Measurements from ENCODE around the gene PCK2. TPM values are rescaled to one million over a fixed set of nuclear protein-coding genes. Genes with fewer than 3 reads are reported as not detected.

Gene PCK2
- total RNA-seq, 1 experiment from 2014 or later = 48.9 TPM

- peak within 1 kb of the TSS; percentile 96 to 99 for H3K4me3 Mint-ChIP-seq
- Histone ChIP-seq H4K8ac (replicated peaks; ENCODE audit: insufficient read length, low read depth, low read length) (no peak within 1 kb of the TSS), H3K9me3 (ENCODE audit: control insufficient read depth, low read depth, low read length) (no peaks in the 10 kb centered on the region), H3K56ac (ENCODE audit: insufficient read length, low read depth, low read length) (no peak within 1 kb of the TSS), H3K23me2 (ENCODE audit: insufficient read length, low read depth, low read length, poor library complexity, severe bottlenecking) (peaks cover 19% of the 10 kb centered on the region), H3K27ac (ENCODE audit: insufficient read length, low read depth, low read length) (no peak within 1 kb of the TSS), H4K20me1 (ENCODE audit: control insufficient read depth, insufficient read depth, insufficient read length) (no peaks in the 10 kb centered on the region), H3K27me3 (ENCODE audit: insufficient read depth, low read length) (no peaks in the 10 kb centered on the region), H3K9ac (ENCODE audit: extremely low read depth, insufficient read length, low read length) (peak within 1 kb of the TSS; percentile 86), H3K79me1 (ENCODE audit: insufficient read depth, low read depth, low read length, poor library complexity, severe bottlenecking) (peaks cover 4% of the 10 kb centered on the region), H3K4me1 (ENCODE audit: insufficient read depth, low read length) (no peaks in the 10 kb centered on the region), H4K5ac (ENCODE audit: insufficient read length, low read depth, low read length) (no peak within 1 kb of the TSS), H2BK120ac (ENCODE audit: low read depth, low read length, poor library complexity, severe bottlenecking) (no peak within 1 kb of the TSS), H2BK5ac (ENCODE audit: insufficient read length, low read length) (no peak within 1 kb of the TSS), H2BK15ac (ENCODE audit: low read depth, low read length) (no peak within 1 kb of the TSS), H3K4me2 (ENCODE audit: insufficient read depth, insufficient read length, low read length) (peak within 1 kb of the TSS; percentile 83), H2AFZ (ENCODE audit: low read length) (no peak within 1 kb of the TSS), H2BK12ac (ENCODE audit: insufficient read length, low read depth, low read length) (no peak within 1 kb of the TSS), H4K91ac (ENCODE audit: insufficient read length, low read depth, low read length) (no peak within 1 kb of the TSS), H3K79me2 (ENCODE audit: insufficient read depth, low read length) (peaks cover 8% of the 10 kb centered on the region; the same call in 1 of the 2 replicates), H3K14ac (ENCODE audit: insufficient read depth, low read length) (peak within 1 kb of the TSS; percentile 81; the same call in 1 of the 2 replicates), H3T11ph (ENCODE audit: low read length) (no peak within 1 kb of the TSS), H2BK20ac (ENCODE audit: low read depth, low read length, poor library complexity, severe bottlenecking) (no peak within 1 kb of the TSS), H3K4ac (ENCODE audit: low read depth, low read length) (no peak within 1 kb of the TSS), H3K23ac (ENCODE audit: insufficient read length, low read depth, low read length) (no peak within 1 kb of the TSS), H2AK5ac (ENCODE audit: insufficient read length, low read length) (no peak within 1 kb of the TSS), H3K18ac (ENCODE audit: insufficient read length, low read depth, low read length) (peak within 1 kb of the TSS; percentile 77)
- no peaks in the 10 kb centered on the region for H3K27me3 Mint-ChIP-seq (ENCODE audit: low read depth)
- H3K9me3 Mint-ChIP-seq = no peaks in the 10 kb centered on the region
- H3K27ac Mint-ChIP-seq = peak within 1 kb of the TSS; percentile 96 to 99 (median 98)
- peak; percentile 99 for DNase-seq
- no CpG with 5 or more reads among the region's 25 CpGs for WGBS (ENCODE audit: extremely low coverage, insufficient read length, low lambda C conversion rate)
- peaks cover 15 to 58% (median 55%) of the 10 kb centered on the region in 3 experiments for H3K36me3 Mint-ChIP-seq (ENCODE audit: insufficient read depth in 1 of 3, low read depth in 3 of 3)
- H3K4me1 Mint-ChIP-seq = peaks cover 24% of the 10 kb centered on the region in 2 experiments
- TF ChIP-seq CTCF (conservative IDR thresholded peaks at IDR 0.05) = no peak
Measured at GRCh38 chr14:24146453-24146977, 52.4 kb downstream of the PCK2 start, which contains the start of gene PSME2. Gene PSME2, minus strand, starts transcription at chr14:24146610. Its CDS starts 29 bp downstream, at chr14:24146581.

Data from H9 (cell line).